HG03565 (cell line): ENCODE data around the gene LGMN.
"Not testable (repeated sequence)": the region's sequence is repeated elsewhere in the genome, so short reads cannot be mapped to it uniquely, and the experiment has no call there.

Experiments
- ATAC-seq: cut with Tn5 transposase; IDR thresholded peaks from one replicate; pipeline ENCODE4 v1.9.1; 2021; ENCODE audit warnings: mild to moderate bottlenecking, moderate library complexity; ENCODE audit not compliant: unreplicated experiment

LGMN gene

DNA sequence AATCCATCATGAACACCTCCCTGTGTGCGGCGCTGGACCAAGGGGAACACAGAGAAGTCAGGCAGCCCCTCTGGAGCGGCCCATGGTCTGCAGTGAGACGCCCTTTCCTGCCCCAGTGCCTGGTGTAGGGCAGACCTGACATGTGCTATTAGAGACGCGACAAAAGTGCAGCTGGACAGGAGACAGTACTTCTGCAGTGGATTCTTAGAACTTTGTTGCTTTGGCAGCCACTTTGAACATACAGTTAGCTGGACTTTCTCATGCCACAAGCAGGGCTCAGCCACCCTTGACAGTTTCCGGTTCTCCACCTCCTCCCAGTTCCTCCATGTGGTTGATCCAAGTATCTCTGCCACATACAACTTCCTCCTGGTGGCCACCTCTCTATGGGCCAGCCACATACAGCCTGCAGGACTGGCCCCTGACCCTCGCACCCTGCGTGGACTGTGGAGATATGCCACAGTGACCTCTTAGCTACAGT lies 45.9 kb downstream of the LGMN start:
- no peak for ATAC-seq

DNA sequence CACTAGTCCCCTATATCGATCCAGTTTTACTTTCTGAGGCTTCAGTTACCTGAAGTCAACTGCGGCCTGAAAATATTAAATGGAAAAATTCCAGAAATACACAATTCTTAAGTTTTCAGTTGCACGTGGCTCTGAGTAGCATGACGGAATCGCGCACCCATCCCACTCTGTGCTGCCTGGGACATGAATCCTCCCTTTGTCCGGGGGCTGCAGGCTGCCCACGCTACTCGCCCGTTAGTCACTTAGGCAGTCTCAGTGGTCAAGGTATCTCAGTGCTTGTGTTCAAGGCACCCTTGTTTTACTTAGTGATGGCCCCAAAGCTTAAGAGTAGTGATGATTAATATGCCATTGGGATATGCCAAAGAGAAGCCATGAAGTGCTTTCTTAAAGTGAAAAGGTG lies 46.6 kb downstream of the LGMN start:
- ATAC-seq, result no peak

DNA sequence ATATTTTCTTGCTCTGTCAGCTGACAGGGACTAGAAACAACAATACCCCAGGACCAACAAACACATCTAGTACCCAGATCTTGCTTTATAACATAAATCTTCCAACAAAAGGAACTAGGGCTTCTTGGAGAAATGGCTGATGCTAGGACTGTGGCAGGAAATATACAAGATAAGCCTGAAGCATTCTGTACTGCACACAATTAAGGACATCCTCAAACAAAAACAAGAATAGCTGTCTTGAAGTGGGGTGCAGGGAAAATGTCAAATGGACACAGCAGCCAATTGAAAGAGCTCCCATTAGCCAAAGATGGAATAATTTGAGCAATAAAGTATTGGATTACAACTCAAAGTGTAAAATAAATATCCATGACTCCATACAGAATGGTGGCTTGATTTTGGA lies 50.0 kb downstream of the LGMN start:
- no peak for ATAC-seq

DNA sequence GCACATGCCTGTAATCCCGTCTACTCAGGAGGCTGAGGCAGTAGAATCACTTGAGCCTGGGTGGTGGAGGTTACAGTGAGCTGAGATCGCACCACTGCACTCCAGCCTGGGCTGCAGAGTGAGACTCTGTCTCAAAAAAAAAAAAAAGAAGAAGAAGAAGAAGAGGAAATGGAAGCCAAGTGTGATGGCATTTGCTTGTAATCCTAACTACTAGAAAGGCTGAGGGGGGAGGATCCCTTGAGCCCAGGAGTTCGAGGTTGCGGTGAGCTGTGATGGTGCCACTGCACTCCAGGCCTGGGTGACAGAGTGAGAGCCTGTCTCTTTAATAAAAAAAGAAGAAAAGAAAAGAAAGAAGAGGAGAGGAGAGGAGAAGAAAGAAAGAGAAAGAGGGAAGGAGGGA lies 52.1 kb downstream of the LGMN start:
- no peak for ATAC-seq

DNA sequence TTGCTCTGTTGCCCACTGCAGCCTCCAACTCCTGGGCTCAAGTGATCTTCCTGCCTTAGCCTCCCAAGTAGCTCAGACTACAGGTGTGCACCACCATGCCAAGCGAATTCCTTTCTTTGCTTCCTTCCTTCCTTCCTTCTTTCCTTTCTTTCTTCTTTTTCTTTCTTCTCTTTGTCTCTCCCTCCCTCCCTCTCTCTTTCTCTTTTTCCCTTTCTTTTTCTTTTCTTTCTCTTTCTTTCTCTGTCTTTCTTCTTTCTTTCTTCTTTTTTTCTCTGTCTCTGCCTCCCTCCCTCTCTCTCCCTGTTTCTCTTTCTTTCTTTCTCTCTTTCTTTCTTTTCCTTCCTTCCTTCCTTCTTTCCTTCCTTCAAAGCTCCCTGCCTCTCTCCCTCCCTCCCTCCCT lies 52.9 kb downstream of the LGMN start:
- ATAC-seq, result no peak

DNA sequence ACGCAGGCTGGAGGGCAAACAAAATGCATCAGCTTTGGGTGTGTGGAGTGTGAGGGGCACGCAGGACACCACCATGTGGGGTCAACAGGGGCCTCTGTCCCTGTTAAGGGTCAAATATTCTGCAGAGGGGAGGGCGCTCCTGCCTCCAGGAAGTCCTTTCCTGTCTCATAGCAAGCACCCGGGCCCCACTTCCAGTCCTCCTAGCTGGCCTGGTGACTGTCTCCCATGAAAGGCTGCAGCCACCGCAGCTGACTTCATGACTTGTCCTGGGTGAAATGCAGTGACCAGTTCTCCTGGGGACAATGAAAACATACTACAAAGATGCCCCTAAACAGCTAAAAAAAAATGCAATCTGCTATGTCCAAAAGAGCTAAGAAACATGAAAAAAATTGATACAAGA lies 53.6 kb downstream of the LGMN start:
- no peak for ATAC-seq

DNA sequence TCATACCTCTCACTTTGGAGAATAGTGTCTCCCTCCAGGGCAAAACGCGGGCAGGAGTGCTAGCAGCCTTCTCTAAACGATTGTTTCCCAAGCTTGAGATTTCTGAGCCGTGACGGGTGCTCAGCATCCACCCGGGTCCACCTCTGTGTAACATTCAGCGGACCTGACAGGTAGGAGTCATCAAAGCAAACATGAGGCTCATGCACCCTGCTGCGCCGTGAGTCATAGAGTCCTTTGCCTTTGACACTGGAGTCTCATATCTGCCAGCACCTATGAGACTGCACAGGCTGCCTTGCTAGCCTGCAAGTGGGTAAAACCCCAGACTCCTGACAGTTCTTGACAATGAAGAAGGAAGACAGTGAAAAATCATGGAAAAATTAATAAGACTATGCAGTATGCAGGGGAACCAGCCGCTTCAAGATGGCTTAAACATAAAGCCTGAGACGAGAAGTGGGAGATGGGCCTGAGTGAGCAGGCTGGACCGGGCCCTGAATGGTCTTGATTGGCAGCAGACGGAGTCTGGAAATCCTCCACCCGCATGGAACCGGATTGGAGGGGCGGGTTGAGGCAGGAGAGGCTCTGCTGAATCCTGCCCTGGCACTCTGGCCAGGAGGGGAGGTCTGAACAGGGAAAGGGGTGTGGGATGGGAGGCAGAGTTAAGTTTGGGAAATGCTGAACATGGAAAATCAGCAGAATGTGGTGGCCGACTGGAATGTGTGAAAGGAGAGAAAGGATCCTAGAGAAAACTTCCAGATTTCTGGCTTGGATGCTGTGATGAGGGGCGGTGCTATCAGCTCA lies 54.2 kb downstream of the LGMN start:
- no peak for ATAC-seq

DNA sequence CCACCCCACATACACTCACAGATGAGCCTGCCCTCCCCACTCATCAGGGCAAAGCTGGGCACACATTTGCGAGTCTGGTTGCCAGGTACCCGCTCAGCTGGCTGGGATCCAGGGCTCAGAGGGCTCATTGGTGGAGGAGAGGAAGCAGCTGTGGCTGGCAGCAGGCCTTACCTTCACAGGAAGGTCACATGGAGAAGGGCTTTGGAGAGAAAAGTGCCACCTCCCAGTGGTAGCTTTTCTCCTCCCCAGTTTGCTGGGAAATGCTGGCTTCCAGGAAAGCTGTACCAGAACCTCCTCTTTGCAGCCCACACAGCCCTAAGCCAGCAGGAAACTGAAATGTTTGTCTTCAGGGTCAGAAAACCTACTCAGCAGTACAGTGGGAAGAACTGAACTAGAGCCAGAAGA lies 55.6 kb downstream of the LGMN start:
- no peak for ATAC-seq

DNA sequence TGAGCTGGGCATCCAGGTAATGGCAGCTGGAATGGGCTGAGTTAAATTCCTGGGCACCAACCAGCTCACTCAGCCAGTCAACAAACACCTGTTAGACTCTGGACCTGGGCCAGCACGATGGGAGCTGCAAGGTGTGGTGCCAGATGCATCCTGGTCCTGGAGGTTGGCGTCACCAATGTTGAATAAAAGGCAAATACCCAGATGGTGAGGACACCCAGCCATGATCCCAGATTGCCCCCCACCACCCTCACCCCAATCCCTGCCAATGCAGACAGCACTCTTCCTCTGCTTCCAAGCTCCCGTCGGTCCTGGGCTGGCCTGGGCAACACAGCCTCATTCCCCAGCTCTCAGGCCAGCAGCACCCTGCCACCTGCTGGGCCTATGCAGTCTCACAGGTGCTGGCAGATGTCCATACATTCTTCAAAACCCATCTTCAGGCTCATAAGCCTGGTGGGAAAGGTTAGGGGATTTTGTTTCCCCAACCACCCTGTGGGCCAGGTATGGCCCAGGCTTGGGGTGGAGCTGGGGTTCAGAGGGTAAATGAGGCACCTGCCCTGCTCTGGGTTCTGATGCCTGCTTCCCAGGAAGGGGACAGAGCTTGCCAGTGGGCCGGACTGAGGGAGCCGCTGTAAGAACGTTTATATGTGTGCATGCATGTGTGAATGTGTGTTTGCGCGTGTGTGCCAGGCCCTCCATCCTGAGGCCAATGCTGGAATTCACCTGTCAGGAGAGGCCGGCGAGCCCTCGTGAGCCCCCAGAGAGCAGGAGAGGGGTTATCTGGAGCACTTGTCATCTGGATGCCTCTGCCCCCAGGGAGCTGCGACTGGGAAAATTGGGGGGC lies 58.0 kb downstream of the LGMN start:
- ATAC-seq, result no peak

DNA sequence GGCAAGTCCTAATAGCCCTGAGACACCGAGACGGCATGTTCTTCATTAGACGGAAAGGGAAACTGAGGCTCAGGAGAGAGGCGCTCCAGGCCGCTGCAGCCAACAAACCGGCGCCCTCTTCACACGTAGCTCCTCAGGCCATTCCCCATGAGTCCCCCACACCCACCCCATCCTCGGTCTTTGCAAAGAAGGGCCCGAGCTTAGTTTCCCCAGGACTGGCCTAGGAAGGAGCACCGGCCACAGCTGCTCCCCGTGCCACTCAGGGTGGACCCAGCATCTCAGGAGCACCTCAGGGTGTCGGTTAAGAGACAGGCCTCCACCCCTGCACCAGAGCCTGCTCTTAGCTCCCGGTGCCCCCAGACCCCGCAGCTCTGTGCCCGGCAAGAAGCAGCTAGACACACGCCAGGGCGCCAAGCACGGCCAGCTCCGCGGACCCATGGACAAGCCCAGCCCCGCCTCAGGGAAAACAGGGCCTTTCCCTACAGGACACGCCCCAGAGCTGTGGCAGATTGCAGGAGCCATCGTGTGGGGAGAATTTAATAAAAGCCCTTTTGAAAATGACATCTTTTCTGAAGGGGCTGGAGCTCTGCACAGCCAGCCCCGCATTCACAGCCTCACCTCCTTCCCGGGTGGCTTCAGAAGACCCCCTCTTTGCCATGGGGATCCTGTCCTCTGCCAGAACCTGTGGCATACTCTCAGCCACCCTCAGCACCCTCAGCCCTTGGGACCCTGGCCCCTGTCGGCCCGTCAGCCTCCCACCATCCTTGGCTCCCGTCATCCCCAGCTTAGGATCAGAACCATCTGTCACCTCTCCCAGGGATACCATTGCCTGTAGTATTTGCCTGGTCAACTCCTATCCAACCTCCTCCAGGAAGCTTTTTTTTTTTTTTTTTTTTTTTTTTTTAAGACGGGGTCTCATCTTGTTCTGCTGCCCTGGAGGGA lies 59.7 kb downstream of the LGMN start:
- no peak for ATAC-seq

DNA sequence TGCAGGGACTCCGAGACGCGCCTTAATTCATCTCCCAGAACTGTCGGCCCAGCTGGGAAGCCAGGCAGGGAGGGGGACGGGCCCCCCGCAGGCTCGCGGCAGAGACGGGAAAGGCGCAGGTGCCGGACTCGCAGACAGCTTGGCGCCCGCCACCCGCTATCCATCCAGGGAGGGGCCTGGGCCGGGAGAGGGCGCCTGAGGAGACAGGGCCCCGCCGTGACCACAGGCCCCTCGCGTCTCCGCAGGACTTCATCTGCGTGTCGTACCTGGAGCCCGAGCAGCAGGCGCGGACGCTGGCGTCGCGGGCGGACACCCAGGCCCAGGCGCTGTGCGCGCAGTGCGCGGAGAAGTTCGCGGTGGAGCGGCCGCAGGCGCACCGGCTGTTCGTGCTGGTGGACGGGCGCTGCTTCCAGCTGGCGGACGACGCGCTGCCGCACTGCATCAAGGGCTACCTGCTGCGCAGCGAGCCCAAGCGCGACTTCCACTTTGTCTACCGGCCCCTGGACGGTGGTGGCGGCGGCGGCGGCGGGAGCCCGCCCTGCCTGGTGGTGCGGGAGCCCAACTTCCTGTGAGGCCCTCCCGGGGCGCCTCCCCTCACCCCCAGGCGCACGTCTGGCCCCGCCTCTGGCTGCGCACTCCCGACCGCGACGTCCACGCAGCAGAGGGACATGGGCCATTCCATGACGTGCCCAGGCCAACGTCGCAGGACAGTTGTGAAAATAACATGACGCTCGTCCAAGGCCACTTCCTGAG lies 60.6 kb downstream of the LGMN start:
- no peak for ATAC-seq

DNA sequence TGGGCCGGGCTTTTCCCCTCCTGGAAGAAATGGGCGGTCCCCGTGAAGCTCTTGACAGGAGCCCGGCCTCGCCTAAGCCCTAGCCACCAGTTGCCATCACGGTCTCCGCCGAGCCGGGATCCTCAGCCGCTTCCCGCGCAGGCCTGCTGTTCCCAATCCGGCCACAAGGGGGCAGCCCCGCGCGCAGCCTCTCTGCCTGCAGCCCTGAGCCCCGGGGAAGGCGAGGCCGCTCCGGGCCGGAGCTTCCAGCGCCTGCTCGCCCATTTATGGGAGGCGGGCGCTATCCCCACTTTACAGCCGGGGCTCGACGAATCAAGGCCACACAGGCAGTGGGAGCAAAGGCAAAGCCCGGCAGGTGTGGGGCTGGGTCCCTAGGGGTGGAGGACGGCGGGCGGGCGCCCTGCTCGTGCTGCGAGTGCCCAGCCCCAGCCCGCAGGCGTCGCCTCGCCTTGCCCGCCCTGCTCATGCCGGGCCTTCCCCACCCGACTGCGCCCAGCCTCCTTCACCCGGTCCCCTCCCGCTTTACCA lies 61.5 kb downstream of the LGMN start:
- ATAC-seq, result peak; percentile 53

DNA sequence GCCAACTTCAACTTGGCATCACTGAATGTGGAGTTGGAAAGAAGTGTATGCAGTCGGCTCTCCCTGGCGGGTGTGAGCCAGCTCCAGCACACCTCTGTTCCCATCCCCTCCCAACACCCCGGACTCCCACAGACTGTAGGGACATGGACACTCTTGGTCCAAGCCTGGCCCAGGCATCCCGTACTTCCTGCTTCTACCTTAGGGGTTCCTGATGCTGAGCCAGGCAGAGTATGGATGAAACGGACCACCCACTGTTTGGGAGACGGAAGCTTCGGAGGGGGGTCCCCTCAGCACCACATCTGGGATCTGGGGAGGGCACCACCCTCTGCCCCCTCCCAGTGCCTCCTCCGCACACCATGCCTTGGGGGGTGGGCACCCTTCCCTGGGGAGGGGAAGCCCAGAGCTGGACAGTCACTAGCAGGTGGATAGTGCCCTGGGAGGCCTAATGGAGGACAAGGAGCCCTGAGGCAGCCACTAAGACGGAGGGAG lies 62.0 kb downstream of the LGMN start:
- ATAC-seq, result no peak

DNA sequence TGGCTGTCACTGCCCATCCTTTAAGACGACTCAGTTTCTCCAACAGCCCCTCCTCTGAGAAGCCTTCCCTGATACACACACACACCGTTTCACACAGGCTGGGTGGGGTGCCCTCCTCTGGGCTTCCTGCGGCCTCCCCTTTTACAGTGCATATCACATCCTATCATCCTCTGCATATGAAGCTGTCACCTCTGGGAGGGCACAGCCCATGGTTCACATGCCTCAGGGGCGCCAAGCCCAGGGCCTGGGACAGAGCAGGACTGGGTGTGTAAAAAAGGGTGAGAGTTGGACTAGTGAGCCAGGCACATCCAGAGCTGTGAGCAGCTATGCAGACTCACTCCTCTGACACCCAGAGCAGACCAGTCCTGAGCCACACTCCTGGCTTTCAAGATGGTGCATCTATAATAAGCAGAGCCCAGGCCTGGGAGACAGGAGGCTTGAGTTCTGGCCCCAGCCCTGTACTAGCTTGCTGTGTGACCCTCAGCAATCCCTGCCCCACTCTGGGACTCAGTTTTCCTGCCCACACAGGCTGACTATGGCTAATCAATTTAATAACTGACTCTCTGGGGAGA lies 62.6 kb downstream of the LGMN start:
- ATAC-seq, result no peak

DNA sequence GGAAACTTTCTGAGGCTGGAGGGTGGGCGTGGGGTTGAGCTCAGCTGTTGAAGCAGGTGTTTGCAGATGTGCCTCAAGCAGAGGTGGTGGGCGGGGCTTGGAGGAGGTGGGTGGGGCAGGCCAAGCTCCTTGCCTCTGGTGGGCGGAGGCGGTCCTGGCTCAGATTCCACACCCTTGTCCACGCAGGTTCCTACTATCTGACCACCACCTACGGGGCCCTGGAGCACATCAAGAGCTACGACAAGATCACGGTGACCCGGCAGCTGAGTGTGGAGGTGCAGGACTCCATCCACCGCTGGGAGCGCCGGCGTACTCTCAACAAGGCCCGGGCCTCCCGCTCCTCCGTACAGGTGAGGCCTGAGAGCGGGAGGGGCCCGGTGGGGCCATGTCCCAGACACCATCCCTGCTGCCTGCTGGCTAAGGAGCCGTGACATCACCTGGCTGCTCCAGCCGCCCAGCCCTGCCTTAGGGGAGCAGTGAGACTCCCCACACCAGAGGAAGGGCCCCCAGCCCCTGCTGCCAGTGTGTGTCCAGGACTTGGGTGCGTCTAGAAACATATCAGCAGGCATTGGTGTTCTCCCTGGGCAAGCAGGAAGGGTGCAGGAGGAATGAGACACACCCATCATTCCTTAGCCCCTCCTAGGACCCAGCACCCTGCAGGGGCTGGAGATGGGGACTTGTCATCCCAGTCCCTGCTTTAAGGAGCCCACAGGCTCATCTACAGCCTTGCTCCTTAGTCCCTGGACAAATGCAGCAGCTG lies 63.4 kb downstream of the LGMN start:
- ATAC-seq, result no peak

DNA sequence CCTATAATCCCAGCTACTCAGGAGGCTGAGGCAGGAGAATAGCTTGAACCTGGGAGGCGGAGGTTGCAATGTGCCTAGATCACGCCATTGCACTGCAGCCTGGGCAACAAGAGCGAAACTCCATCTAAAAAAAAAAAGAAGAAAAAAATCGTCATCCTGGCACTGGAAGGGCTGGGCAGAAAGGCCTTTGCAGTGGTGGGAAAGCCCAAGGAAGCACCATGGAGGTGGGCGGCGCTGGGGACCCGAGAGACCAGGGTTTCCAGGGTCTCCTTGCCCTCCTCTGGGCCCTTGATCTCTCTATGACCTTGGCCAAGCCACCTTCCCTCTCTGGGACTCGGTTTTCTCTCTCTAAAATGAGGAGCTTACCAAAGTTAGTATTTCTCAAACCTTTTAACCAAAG lies 65.4 kb downstream of the LGMN start:
- no peak for ATAC-seq

DNA sequence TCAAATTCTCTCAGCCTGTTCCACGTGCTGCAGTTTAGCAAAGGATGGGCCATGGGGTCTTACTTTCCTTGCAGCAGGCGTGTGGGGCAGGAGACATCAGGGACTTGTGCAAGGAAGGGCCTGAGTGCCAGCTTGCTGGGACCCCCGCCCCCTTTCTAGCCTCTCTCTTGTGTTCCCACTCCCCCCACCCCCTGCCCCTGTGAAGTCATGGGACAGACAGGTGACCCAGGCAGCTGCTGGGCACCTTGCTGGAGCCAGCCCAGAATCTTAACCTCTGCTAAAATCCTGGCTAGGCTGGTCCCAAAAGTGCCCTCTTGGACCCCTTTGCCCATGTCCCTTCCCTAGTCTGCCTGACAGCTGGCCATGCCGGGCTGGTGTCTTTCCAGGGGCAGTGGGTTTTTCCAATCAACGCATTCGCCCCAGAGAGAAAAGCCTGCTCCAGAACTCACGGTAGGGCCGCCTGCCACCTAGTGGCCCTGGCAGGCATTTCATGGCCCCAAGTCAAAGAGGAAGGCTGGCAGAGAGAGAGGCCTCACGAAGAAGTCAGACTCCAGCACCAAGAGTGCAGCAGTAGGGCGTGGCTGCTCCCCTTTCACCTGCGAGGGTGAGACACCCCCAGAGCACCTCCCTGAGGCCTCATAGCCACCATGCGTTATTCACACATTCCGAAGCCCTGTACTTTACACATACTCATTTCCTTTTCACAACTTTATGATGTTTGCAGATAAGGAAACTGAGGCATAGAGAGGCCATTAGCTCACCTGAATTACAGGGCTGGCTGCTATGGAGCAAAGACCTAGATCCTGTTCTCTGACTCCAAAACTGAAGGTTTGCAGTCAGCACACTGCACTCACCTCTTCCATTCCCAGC lies 67.4 kb downstream of the LGMN start:
- no peak for ATAC-seq

DNA sequence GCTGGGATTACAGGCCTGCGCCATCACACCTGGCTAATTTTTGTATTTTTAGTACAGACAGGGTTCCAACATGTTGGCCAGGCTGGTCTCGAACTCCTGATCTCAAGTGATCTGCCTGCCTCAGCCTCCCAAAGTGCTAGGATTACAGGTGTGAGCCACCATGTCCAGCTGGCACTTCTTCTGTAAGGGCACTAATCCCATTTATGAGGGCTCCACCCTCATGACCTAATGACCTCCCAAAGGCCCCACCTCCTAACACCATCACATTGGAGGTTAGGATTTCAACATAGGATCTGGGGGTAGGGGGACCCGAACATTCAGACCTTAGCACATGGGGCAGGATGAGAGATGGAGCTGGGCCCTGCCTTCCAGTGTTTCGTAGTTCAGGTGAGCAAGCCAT lies 68.1 kb downstream of the LGMN start:
- not testable (repeated sequence) for ATAC-seq
